ENCODE measurements around the gene ZNF438.

DNA sequence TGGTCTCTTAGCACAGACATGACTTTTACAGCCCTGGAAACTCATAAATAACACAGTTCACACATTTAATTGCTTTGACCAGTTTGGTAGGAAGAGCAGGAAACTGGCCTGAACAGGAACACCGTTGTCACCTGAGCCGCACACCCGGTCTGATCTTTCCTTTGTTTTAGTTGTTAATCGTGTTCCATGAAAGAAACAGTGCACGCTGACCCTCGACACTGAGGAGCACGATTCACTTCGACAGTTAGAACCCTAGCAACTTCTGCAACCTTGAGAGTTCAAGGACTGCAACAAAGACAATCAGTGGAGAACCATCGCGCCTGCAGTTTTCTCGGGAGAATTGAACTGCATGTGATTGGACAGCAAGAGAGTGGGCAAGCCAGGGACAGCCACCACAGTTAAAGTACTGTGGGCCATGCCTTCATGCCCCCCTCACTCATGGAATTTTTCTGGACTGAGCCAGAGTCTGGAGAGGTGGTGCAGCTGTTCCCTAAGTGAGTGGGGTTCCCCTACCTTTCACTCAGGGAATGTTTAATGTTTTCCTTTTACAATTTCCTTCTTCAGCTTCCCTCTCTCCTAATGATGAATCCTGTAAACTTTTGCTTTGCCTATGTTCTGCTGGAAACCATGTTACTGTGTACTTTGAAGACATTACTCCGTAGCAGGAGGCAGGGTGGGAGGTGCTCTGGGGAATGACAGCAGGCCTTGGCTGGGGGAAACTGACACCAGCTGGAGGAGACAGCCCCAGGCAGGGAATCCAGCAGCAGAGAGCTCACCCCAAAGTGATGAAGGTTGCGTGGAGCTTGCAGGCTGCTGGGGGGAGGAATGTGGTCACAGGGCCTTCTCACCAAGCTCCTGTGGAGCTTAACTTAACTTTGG, 198.7 kb downstream of the ZNF438 start:
- TF ChIP-seq POLR2A (IDR thresholded peaks at IDR 0.05) (no peak), EP300 (IDR thresholded peaks at IDR 0.05) (no peak), POLR2AphosphoS5 (IDR thresholded peaks at IDR 0.05) (no peak)
- TF ChIP-seq, protein P1, sequence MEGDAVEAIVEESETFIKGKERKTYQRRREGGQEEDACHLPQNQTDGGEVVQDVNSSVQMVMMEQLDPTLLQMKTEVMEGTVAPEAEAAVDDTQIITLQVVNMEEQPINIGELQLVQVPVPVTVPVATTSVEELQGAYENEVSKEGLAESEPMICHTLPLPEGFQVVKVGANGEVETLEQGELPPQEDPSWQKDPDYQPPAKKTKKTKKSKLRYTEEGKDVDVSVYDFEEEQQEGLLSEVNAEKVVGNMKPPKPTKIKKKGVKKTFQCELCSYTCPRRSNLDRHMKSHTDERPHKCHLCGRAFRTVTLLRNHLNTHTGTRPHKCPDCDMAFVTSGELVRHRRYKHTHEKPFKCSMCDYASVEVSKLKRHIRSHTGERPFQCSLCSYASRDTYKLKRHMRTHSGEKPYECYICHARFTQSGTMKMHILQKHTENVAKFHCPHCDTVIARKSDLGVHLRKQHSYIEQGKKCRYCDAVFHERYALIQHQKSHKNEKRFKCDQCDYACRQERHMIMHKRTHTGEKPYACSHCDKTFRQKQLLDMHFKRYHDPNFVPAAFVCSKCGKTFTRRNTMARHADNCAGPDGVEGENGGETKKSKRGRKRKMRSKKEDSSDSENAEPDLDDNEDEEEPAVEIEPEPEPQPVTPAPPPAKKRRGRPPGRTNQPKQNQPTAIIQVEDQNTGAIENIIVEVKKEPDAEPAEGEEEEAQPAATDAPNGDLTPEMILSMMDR (IDR thresholded peaks at IDR 0.05), result no peak
